ENCODE measurements around the gene TCEANC. TPM values are rescaled to one million over a fixed set of nuclear protein-coding genes. Genes with fewer than 3 reads are reported as not detected.
"Not testable (repeated sequence)": the region's sequence is repeated elsewhere in the genome, so short reads cannot be mapped to it uniquely, and the experiment has no call there.

The TCEANC gene
- total RNA-seq, 1 donor from 2014 or later: 0.99 TPM

DNA sequence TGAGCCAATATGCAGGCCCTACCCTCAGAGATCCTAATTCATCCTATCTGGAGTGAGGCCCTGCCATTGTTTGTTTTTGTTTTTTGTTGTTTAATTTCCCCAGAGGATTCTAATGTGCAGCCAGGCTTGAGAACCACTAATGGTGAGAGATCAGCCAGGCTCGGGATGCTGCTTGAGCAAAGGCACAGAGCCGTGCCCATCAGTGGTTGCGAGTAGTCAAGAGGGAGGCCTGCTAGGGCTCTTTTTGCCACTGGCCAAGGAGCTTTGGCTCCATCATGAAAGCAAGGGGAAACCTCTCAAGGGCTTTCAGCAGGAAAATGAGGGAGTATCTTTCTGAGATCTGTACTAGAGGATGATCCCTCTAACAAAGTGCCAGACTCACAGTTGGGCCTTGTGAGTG lies 2.7 kb downstream of the TCEANC start:
- DNase-seq (ENCODE audit: low read depth, low spot score): no peak

DNA sequence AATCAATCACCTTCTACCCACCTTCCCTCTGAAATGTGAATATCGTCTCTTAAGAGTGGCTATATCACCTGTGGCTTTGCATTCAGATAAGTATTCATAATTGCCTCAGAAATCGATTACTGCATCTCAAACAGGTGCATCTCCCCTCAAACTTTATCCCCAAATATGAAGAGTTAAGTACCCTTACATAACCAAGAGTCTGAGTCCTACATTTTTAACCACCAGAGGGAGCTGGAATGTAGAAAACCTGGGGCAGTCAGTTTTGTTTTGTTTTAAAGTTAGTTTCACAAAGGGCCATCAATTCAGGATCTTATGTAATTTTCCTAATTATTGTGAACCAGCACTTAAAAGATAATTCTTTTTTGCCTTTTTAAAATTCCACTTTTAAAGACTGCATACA lies 5.7 kb downstream of the TCEANC start:
- DNase-seq (ENCODE audit: low read depth, low spot score): no peak

DNA sequence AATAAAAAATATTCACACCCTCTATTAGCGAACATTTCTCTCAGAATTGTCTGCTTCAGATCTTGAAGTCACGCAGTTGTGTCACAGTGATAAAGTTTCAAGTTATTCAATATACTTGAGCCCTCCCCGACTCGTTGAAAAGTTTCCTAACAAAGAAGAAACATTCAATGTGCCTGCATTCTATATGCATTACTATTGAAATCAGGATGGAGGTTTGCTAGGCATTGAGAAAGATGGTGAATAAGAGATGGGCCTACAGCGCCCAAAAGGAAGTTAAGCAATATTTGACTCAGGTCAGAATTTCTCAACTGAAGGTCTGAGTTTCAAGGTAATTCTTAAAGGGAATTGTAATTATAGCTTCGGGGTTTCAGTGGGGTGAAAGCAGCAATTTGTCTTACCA lies 6.1 kb downstream of the TCEANC start:
- no peak for DNase-seq (ENCODE audit: low read depth, low spot score)

DNA sequence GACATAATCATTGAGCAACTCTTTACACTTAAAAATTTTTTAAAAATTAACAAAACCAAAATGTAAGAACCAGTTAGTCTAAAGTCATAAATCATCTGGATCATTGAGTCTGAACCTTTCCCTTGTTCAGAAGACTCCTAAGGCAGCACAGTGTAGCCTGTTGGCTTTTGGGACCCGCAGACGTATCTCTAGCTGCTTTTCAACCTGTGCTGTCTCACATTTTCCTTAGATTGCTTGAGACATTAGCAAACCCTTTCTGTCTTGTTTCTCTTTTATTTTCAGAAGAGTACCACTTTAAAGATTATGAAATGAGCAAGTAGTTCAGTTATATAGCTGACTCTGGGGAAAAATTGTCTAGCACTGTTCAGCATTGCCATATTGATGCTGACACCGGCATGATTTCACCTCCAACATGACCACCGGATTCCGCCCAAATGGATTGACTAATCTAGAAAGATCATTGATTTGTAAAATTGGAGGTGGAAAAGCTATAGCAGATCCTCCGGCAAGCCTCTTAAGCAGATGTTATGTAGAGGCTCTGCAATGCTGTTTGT lies 8.9 kb downstream of the TCEANC start:
- no peak for DNase-seq (ENCODE audit: low read depth, low spot score)

DNA sequence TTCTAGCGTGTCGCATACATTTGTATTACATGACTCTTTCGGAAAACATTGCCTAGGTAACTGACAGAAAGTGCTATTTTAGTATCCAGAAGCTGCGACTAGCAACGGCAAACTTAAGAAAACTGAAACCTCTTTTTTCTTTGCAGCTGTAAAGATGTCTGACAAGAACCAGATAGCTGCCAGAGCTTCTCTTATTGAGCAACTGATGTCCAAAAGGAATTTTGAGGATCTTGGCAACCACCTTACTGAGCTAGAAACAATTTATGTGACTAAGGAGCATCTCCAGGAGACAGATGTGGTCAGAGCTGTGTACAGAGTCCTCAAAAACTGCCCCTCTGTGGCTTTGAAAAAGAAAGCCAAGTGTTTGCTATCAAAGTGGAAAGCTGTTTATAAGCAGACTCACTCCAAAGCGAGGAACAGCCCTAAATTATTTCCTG lies 9.4 kb downstream of the TCEANC start:
- DNase-seq (ENCODE audit: low read depth, low spot score): no peak

DNA sequence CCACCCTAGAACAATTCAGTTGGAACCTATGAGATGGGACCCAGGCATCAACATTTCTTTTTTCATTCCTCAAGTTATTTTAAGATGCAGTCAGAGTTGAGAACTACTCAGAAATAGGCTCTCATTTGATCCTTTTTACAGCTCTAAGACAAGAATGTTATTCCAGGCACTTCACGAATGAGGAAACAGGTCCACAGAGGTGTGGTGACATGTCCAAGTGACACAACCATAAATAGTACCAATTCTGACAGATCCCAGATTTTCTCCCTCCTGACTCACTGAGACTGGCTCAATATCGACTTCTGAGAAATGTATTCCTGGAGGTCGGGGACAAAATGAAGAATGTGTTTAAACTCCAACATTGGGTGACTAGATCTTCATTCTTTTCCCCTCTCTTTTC lies 11.1 kb downstream of the TCEANC start:
- DNase-seq (ENCODE audit: low read depth, low spot score): no peak

DNA sequence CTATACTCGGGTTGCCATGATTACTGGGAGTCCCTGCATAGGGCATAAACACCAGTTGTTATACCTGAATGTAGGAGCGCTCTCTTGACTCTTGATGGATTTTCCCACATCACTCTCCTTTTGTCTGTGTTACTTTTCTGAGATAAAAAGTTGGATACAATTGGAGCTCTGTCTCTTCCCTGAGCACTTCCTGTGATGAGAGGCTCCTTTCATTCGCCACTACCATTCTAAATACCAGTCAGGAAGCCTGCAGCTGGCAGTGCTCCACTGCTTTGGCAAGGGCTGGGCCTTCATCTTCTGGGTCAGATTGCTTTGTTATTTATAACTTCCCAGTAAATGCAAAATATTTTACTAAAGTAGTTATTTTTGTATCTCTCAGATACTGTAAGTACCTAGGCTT lies 13.9 kb downstream of the TCEANC start:
- no peak for DNase-seq (ENCODE audit: low read depth, low spot score)

DNA sequence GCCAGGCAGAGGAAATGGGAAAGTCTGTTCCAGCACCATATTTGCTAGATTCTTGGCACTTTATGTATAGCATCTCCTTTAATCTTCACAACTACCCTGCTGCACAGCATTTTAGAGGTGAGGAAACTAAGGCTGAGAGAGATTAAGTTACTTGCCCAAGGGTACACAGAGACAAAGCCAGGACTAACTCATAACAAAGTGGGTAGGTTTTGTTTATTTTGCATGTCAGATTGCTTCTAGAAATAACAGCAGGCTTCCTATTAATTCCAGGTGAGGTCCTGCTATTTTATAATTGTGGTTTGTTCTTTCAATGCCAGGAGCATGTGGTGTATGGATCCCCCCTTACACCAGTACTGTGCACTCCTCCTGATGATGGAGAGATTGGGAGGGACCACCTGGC lies 15.0 kb downstream of the TCEANC start:
- DNase-seq (ENCODE audit: low read depth, low spot score): no peak

DNA sequence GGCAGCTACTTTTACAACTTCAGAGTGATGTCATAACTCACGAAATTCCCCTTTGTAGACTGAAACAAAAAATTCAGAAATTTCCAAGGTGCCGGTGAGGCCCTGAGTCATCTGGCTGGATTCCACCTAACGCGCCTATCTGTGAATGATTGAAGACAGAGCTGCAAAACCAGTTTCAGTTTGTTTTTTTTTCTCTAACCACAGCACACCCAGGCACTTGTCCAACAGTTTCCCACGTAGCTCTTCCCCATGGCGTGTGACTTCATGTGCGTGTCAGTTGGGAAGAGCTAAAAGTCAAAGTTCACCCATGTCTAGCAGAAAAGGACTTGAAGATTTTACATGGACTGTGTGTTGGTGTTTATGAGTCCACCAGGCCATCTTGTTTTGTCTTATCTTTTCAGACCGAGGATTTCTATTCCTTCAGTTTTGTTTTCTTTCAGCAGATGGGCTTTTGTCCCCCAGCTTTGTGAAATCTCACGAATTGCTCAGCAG lies 16.4 kb downstream of the TCEANC start:
- no peak for DNase-seq (ENCODE audit: low read depth, low spot score)

DNA sequence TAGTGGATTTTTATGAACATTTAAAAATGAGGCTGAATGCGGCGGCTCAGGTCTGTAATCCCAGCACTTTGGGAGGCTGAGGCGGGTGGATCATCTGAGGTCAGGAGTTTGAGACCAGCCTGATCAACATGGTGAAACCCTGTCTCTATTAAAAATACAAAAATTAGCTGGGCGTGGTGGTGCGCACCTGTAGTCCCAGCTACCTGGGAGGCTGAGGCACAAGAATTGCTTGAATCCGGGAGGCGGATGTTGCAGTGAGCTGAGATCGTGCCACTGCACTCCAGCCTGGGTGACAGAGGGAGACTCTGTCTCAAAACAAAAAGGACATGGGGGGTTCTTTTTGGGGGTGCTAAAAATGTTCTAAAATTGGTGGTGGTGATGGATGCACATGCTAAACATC lies 16.8 kb downstream of the TCEANC start:
- DNase-seq (ENCODE audit: low read depth, low spot score): not testable (repeated sequence)

DNA sequence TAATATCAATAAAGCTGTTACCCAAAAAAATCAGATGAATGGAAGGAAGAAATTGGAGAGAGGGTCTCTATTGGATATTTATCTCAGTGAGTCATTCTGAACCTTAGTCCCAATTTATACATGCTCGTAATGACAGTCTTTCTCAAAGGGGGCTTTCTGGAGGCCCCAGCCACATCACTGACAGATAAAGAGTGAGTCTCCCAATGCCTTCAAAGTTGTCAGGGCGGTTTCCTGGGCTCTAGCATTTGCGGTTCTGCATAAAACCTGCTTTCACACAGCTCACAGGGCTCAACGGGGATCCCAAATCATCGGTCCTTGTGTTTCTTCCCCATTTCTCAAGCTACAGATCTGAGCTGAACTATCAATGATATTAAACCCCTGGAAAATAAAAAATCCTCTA lies 17.3 kb downstream of the TCEANC start:
- DNase-seq (ENCODE audit: low read depth, low spot score): no peak

DNA sequence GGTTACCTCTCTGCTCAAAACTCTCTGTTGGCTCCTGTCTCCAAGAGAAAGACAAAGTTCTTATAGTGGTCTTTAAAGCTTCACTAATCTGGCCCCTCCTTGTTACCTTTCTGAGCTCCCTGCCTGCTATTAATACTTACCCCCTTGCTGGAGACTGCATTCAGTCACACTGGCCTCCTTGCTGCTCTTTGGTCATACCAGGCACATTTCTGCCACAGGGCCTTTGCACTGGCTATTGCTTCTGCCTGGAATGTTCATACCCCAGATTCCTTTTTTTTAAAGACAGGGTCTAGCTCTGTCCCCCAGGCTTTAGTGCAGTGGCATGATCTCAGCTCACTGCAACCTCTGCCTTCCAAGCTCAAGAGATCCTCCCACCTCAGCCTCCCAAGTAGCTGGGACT lies 20.1 kb downstream of the TCEANC start:
- no peak for DNase-seq (ENCODE audit: low read depth, low spot score)

DNA sequence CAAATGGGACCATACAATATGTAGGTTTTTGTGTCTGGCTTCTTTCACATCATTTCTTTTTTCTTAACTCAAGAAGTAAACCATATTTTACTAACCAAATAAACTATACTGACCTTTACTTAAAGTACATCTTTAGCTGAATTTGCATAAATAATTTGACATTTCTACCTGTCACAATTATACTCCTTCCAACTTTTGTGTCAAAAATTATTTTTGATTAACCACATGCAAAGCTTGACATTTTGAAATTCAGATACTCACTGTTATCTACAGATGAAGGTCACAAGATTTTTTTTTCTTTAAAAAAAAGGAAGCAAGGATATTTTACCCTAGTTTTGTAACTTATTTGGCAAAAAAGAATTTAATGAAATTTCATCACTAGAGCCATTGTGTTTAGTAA lies 23.9 kb downstream of the TCEANC start:
- no peak for DNase-seq (ENCODE audit: low read depth, low spot score)

DNA sequence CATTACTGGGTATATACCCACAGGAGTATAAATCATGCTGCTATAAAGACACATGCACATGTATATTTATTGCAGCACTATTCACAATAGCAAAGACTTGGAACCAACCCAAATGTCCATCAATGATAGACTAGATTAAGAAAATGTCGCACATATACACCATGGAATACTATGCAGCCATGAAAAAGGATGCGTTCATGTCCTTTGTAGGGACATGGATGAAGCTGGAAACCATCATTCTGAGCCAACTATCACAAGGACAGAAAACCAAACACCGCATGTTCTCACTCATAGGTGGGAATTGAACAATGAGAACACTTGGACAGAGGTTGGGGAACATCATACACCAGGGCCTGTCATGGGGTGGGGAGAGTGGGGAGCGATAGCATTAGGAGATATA lies 26.8 kb downstream of the TCEANC start:
- not testable (repeated sequence) for DNase-seq (ENCODE audit: low read depth, low spot score)

DNA sequence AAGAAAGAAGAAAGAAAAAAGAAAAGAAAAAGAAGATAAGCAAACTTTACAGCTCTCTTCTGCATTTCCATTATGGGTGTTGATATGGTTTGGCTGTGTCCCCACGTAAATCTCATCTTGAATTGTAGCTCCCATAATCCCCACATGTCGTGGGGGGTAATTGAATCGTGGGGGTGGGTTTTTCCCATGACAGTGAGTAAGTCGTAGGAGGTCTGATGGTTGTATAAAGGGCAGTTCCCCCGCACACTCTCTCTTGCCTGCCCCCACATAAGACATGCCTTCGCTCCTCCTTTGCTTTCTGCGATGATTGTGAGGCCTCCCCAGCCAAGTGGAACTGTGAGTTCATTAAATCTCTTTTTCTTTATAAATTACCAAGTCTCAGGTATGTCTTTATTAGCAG lies 28.7 kb downstream of the TCEANC start:
- no peak for DNase-seq (ENCODE audit: low read depth, low spot score)

DNA sequence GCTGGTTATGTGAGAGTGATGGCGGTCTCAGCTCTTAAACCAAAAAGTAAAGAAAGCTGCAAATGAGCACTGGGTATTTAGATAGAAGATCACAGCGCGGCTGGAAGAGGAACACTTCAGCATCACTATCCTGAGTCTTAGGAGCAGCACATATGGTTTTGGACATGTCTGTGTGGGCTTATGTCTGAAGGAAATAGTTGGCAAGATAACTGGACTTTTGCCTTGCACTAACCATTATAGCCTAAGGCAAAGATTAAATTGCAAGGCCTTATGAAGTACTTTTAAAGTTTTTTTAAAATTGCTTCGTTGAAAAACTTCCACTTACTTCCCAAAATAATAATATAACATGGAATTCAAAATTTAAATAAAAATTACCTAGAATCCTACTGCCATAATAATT lies 31.4 kb downstream of the TCEANC start:
- no peak for DNase-seq (ENCODE audit: low read depth, low spot score)

DNA sequence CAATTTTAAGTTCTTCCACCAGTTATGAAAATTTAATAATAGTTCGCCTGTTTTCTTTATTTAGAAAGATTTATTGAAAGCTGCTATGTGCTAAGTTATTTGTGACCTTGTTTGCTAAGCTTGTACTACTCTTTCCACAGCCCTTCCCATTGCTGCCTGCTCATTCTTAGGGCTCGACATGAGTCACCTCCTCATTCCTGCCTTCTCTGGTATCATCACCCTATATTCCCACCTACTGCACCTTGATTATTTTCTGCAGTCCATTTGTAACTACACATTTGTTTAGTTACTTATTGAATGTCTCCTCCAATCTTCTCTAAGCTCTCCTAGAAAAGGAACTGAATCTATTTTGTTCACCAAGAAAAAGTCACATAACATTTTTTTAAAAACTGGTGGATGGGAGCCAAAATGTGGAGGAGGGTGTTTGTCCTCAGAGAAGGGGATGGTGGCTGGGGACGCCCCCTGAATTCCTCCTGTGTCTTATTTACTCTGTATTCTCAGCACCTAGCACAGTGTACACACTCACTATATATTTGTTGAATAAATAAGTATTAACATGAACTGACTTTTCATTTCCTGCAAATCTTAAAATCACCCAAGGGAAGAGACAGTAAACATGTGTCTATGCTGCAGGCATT lies 32.3 kb downstream of the TCEANC start:
- DNase-seq (ENCODE audit: low read depth, low spot score): no peak

DNA sequence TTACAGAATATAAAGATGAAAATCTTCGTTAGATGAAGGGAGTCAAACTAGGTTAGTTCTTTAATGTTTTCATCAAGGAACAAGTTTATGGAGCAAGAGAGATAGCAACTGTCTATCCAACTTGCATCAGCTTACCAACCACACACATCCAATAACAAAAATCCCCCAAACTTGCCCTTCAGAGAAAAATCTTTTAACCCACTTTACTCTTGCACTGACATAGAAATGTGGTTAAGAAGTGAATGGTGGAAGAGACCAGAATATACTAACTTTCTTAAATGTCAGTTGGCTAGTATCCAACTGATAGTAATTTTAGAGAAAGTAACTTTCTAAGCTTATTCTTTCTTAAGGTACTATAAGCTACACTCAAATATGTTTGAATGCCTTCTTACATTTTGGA lies 34.3 kb downstream of the TCEANC start:
- DNase-seq (ENCODE audit: low read depth, low spot score): no peak

DNA sequence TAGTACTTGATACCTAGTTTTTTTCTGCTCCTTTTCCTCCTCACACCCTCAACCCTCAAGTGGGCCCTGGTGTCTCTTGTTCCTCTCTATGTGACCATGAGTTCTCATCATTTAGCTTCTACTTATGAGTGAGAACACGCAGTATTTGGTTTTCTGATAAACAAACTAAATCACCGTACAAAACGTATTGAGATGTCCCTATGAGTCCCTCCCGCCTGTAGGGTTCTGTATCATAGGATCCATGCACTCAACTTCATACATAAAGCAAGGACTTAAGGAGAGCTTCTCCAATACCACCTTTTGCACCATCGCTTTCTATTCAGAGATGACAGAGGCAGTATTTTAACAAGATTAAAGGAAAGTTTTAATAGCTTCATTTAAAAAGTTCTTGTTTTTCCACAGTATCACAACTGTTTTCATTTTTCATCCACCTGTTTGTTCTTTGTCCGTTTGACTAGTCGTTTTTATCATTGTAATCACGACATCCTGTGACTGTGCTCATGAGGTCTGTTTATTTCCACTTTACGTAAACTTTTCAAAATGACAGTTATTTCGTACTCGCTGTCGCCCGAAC lies 35.5 kb downstream of the TCEANC start:
- no peak for DNase-seq (ENCODE audit: low read depth, low spot score)

DNA sequence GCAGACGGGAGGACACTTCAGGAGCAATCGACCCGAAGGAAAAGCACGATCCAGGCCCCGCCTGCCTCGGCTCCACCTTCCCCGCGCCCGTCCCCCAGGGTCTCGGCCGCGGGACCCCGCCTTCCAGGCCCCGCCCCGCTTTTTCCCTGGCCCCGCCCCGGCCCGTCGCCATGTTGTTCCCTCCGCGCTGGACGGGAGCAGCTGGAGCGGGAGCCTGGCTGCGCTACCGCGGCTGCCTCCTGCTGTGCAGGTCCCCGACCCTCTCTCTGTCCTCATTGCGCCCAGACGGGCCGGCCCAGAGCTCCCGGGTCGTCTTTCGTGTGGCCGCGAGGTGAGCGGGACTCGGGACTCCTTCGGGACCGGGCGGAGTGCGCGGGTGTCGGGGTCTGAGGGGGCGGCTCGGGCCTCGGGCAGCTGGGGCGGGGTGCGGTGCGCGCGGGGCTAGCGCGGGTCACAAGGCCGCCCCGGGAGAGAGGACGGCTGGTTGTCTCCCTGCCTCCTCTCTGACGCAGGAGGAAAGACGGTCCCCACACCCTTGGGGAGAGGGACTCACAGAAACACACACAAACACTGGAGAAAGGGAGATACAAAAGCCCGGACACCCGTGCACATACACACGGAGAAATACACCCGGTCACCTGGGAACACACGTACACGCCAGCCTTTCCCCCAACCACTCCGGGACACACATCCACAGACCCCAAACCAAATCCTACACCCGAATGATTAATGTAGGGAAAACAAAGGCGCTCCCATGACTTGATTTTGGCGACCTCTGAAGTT lies 36.2 kb downstream of the TCEANC start, which contains the start of gene RAB9A:
Gene RAB9A, plus strand, starts transcription at position 171 of the 783 bp plus-strand sequence. CDS start 19,619 bp downstream, outside the sequence.
- DNase-seq (ENCODE audit: low read depth, low spot score): peak; percentile 27

DNA sequence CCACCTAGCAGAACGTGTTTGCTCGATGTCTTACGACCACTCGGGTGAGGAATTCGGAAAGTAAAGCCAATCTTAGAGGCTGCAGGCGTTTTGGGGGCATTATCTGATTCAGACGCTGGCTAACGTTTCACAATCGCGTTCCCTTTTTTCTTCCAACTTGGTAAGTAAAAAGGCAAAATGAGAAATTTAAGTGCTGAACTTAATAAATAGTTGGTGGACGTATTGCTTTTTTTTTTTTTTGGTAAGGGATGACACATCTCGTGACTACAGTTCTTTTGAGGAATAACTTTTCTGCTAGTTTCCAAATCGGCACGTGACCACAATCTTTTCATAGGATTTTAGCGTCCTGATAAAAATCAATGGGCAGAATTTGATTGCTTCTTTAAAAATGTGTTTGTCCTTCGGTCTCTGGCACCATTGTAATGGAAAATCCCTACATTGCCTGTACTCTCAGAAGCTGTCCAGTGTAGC lies 36.8 kb downstream of the TCEANC start:
- DNase-seq (ENCODE audit: low read depth, low spot score): no peak

DNA sequence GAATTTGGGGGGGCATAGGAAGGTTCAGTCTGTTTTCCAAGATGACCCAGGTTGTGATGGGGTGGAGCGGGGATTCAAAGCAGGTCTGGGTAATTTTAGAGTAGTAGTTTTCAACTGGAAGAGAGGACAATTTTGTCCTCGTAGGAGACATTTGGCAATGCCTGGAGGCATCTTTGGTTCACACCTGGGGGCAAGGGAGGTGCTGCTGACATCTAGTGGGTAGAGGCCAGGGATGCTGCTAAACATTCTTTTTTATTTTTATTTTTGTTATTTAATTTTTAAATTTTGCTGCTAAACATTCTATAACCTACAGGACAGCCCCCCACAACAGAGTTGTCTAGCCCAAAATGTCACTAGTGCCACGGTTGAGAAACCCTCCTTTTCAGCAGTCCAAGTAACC lies 37.9 kb downstream of the TCEANC start:
- no peak for DNase-seq (ENCODE audit: low read depth, low spot score)
